Endothelial cell of umbilical vein (primary cell): Measurements from ENCODE around the gene CLEC20A.

Source experiments
- JUN ChIP-seq: IDR thresholded peaks from 2 replicates; pipeline ENCODE4 v1.6.1; 2011; ENCODE audit warnings: borderline replicate concordance, low read depth; ENCODE audit not compliant: insufficient read length, insufficient read depth
- MYC ChIP-seq: IDR thresholded peaks from one replicate; pipeline ENCODE4 v1.6.1; 2011; ENCODE audit warnings: mild to moderate bottlenecking, low read depth, low read length
- POLR2AphosphoS5 ChIP-seq: IDR thresholded peaks from 2 replicates; pipeline ENCODE4 v1.6.1; 2012; ENCODE audit warnings: low read depth, mild to moderate bottlenecking, control low read depth, low read length, moderate library complexity; ENCODE audit not compliant: insufficient read depth
- TF ChIP-seq, protein P1 (sequence below), 2 donors: IDR thresholded peaks; 1 replicate in 1 of 2; 2 replicates in 1 of 2; pipeline ENCODE4 v1.5.1; 2011; ENCODE audit warnings: low read length in 2 of 2, mild to moderate bottlenecking in 2 of 2, moderate library complexity in 2 of 2, control low read depth in 1 of 2, inconsistent platforms in 1 of 2, low read depth in 1 of 2; ENCODE audit not compliant: insufficient read depth in 1 of 2; ENCODE audit errors: extremely low read depth in 1 of 2

DNA sequence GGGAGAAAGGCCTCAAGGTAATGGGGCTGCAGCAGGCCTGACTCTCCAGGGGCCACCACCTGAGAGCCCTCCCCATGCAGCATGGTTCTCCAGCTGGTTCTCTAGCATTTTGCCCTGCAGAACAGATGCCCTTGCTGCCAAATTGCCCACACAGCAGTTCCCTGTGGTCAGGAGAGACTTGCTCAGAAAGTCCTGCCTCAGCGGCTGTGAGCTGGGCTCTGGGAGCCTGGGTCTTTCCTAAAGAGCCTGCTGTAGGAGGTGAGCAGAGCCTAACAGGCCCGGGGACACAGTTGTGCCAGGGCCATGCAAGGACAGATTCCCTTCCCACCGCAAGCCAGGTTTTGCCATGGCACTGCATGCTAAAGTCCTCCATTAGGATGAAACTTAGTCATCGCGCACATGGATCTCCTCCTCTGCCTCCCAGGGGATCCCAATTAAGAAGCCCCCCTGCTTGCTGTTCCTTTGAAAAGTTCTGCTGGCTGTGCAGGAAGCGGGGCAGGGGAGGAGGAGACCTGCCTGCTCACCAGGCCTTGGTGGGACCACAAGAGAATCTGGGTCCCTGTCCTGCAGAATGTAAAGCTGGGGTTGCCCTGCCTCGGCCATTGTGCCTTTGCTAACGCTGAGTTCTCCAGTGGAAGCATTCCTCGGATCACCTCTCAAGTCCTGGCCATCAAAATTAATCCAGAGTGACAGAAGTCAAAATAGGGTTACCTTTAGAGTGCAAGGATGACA, 37.5 kb upstream of the CLEC20A start:
- TF ChIP-seq, protein P1, sequence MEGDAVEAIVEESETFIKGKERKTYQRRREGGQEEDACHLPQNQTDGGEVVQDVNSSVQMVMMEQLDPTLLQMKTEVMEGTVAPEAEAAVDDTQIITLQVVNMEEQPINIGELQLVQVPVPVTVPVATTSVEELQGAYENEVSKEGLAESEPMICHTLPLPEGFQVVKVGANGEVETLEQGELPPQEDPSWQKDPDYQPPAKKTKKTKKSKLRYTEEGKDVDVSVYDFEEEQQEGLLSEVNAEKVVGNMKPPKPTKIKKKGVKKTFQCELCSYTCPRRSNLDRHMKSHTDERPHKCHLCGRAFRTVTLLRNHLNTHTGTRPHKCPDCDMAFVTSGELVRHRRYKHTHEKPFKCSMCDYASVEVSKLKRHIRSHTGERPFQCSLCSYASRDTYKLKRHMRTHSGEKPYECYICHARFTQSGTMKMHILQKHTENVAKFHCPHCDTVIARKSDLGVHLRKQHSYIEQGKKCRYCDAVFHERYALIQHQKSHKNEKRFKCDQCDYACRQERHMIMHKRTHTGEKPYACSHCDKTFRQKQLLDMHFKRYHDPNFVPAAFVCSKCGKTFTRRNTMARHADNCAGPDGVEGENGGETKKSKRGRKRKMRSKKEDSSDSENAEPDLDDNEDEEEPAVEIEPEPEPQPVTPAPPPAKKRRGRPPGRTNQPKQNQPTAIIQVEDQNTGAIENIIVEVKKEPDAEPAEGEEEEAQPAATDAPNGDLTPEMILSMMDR (IDR thresholded peaks at IDR 0.05; ENCODE audit: extremely low read depth in 1 of 2, insufficient read depth in 1 of 2, low read depth in 1 of 2, low read length in 2 of 2), result no peak
- TF ChIP-seq POLR2AphosphoS5 (no peak), MYC (no peak), JUN (no peak)
